ENCODE measurements around the gene PTPRJ.
"Not testable (repeated sequence)": the region's sequence is repeated elsewhere in the genome, so short reads cannot be mapped to it uniquely, and the experiment has no call there.

The PTPRJ gene

GRCh38 chr11:47946682-47947559 lies 33.4 kb upstream of the PTPRJ start:
- Histone ChIP-seq H3K27ac (ENCODE audit: low read length, poor library complexity, severe bottlenecking) (peak overlapping the region; percentile 62), H3K4me2 (ENCODE audit: low read length, poor library complexity, severe bottlenecking) (no peak overlapping the region), H3K14ac (ENCODE audit: low read length in 2 of 2) (peak overlapping the region in 1 of 2 experiments; percentile 71), H3K23ac (ENCODE audit: low read length in 2 of 2) (no peak overlapping the region), H3K18ac (ENCODE audit: low read depth in 1 of 2, low read length in 2 of 2) (peak overlapping the region; percentile 14 to 96), H2BK5ac (ENCODE audit: low read depth, low read length, poor library complexity, severe bottlenecking) (no peak overlapping the region), H3K9me3 (ENCODE audit: control insufficient read depth, low read length) (no peaks in the 10 kb centered on the region), H4K91ac (ENCODE audit: low read length) (peak overlapping the region; percentile 40), H2BK15ac (ENCODE audit: low read depth, poor library complexity, severe bottlenecking) (no peak overlapping the region), H2BK120ac (ENCODE audit: low read depth, low read length) (no peak overlapping the region), H3K79me1 (replicated peaks; ENCODE audit: low read length, poor library complexity, severe bottlenecking) (no peaks in the 10 kb centered on the region), H2BK12ac (ENCODE audit: low read length in 2 of 2) (peak overlapping the region; percentile 49 to 99), H4K8ac (ENCODE audit: low read length) (peak overlapping the region; percentile 59), H3K36me3 (ENCODE audit: control insufficient read depth in 1 of 2, insufficient read depth in 2 of 2, low read depth in 1 of 2, low read length in 2 of 2) (no peaks in the 10 kb centered on the region), H3K4me3 (ENCODE audit: insufficient read depth in 1 of 2, low read depth in 1 of 2, low read length in 2 of 2) (peak overlapping the region in 1 of 2 experiments; percentile 13), H3K4me1 (ENCODE audit: control insufficient read depth, insufficient read depth, low read depth, low read length) (peaks cover 11% of the 10 kb centered on the region), H3K9ac (ENCODE audit: low read length) (peak overlapping the region; percentile 32), H2AK5ac (ENCODE audit: low read length, severe bottlenecking) (peak overlapping the region; percentile 90), H2AFZ (ENCODE audit: low read depth, low read length) (no peak overlapping the region), H3K4ac (ENCODE audit: low read depth in 1 of 2, low read length in 2 of 2) (peak overlapping the region in 1 of 2 experiments; percentile 85), H3K27me3 (ENCODE audit: control insufficient read depth in 1 of 2, insufficient read depth in 1 of 2, low read length in 2 of 2) (no peaks in the 10 kb centered on the region)
- peak; percentile 93 for DNase-seq
- WGBS: 40% methylated on average over 10 of the region's 10 CpGs

- H3K27me3 ChIP-seq (ENCODE audit: control insufficient read depth in 1 of 2, insufficient read depth in 1 of 2, low read length in 2 of 2): no peaks in the 10 kb centered on the region
- H3K9ac ChIP-seq (ENCODE audit: low read length): no peak overlapping the region
- H2BK5ac ChIP-seq (ENCODE audit: low read depth, low read length, poor library complexity, severe bottlenecking): no peak overlapping the region
- peaks cover 11% of the 10 kb centered on the region for H3K4me1 ChIP-seq (ENCODE audit: control insufficient read depth, insufficient read depth, low read depth, low read length)
- no peaks in the 10 kb centered on the region for H3K9me3 ChIP-seq (ENCODE audit: control insufficient read depth, low read length)
- no peak overlapping the region for H3K4me2 ChIP-seq (ENCODE audit: low read length, poor library complexity, severe bottlenecking)
- no peak overlapping the region for H2BK15ac ChIP-seq (ENCODE audit: low read depth, poor library complexity, severe bottlenecking)
- H3K23ac ChIP-seq (ENCODE audit: low read length in 2 of 2): no peak overlapping the region
- H2BK12ac ChIP-seq (ENCODE audit: low read length in 2 of 2): no peak overlapping the region
- H2AFZ ChIP-seq (ENCODE audit: low read depth, low read length): no peak overlapping the region
- DNase-seq: no peak
- no peaks in the 10 kb centered on the region for H3K36me3 ChIP-seq (ENCODE audit: control insufficient read depth in 1 of 2, insufficient read depth in 2 of 2, low read depth in 1 of 2, low read length in 2 of 2)
- H3K79me1 ChIP-seq (replicated peaks; ENCODE audit: low read length, poor library complexity, severe bottlenecking): no peaks in the 10 kb centered on the region
- no peak overlapping the region for H2BK120ac ChIP-seq (ENCODE audit: low read depth, low read length)
- H3K27ac ChIP-seq (ENCODE audit: low read length, poor library complexity, severe bottlenecking): no peak overlapping the region
- no peak overlapping the region for H3K4ac ChIP-seq (ENCODE audit: low read depth in 1 of 2, low read length in 2 of 2)
- no peak overlapping the region for H4K8ac ChIP-seq (ENCODE audit: low read length)
- H3K14ac ChIP-seq (ENCODE audit: low read length in 2 of 2): no peak overlapping the region
- WGBS: 51% methylated on average over 2 of the region's 3 CpGs
- no peak overlapping the region for H4K91ac ChIP-seq (ENCODE audit: low read length)
- peak overlapping the region; percentile 97 for H2AK5ac ChIP-seq (ENCODE audit: low read length, severe bottlenecking)
- H3K18ac ChIP-seq (ENCODE audit: low read depth in 1 of 2, low read length in 2 of 2): no peak overlapping the region
- no peak overlapping the region for H3K4me3 ChIP-seq (ENCODE audit: insufficient read depth in 1 of 2, low read depth in 1 of 2, low read length in 2 of 2)
Observed at GRCh38 chr11:47948137-47948536, 32.2 kb upstream of the PTPRJ start.

GRCh38 chr11:47949001-47949675 lies 31.2 kb upstream of the PTPRJ start:
- H3K9me3 ChIP-seq (ENCODE audit: control insufficient read depth, low read length); H2BK5ac ChIP-seq (ENCODE audit: low read depth, low read length, poor library complexity, severe bottlenecking); H3K4me3 ChIP-seq (ENCODE audit: insufficient read depth in 1 of 2, low read depth in 1 of 2, low read length in 2 of 2); H3K9ac ChIP-seq (ENCODE audit: low read length); H2BK12ac ChIP-seq (ENCODE audit: low read length in 2 of 2); H3K23ac ChIP-seq (ENCODE audit: low read length in 2 of 2); H4K8ac ChIP-seq (ENCODE audit: low read length); H3K27ac ChIP-seq (ENCODE audit: low read length, poor library complexity, severe bottlenecking); DNase-seq; H3K4me2 ChIP-seq (ENCODE audit: low read length, poor library complexity, severe bottlenecking); H3K79me1 ChIP-seq (replicated peaks; ENCODE audit: low read length, poor library complexity, severe bottlenecking); H3K4ac ChIP-seq (ENCODE audit: low read depth in 1 of 2, low read length in 2 of 2); H3K14ac ChIP-seq (ENCODE audit: low read length in 2 of 2); H2BK15ac ChIP-seq (ENCODE audit: low read depth, poor library complexity, severe bottlenecking); H3K27me3 ChIP-seq (ENCODE audit: control insufficient read depth in 1 of 2, insufficient read depth in 1 of 2, low read length in 2 of 2); H4K91ac ChIP-seq (ENCODE audit: low read length); H2AFZ ChIP-seq (ENCODE audit: low read depth, low read length); H2BK120ac ChIP-seq (ENCODE audit: low read depth, low read length); H3K36me3 ChIP-seq (ENCODE audit: control insufficient read depth in 1 of 2, insufficient read depth in 2 of 2, low read depth in 1 of 2, low read length in 2 of 2); H2AK5ac ChIP-seq (ENCODE audit: low read length, severe bottlenecking): not testable (repeated sequence)
- Histone ChIP-seq H3K18ac (ENCODE audit: low read depth in 1 of 2, low read length in 2 of 2) (peak overlapping the region in 1 of 2 experiments; percentile 11), H3K4me1 (ENCODE audit: control insufficient read depth, insufficient read depth, low read depth, low read length) (peaks cover 11% of the 10 kb centered on the region)
- WGBS: 97% methylated on average over 9 of the region's 9 CpGs

GRCh38 chr11:47950396-47950795 lies 30.0 kb upstream of the PTPRJ start:
- H3K18ac ChIP-seq (ENCODE audit: low read depth in 1 of 2, low read length in 2 of 2): peak overlapping the region in 1 of 2 experiments; percentile 57
- DNase-seq: peak; percentile 35
- no peak overlapping the region for H2BK12ac ChIP-seq (ENCODE audit: low read length in 2 of 2)
- no peaks in the 10 kb centered on the region for H3K9me3 ChIP-seq (ENCODE audit: control insufficient read depth, low read length)
- no peak overlapping the region for H2AK5ac ChIP-seq (ENCODE audit: low read length, severe bottlenecking)
- no peak overlapping the region for H2BK5ac ChIP-seq (ENCODE audit: low read depth, low read length, poor library complexity, severe bottlenecking)
- H3K36me3 ChIP-seq (ENCODE audit: control insufficient read depth in 1 of 2, insufficient read depth in 2 of 2, low read depth in 1 of 2, low read length in 2 of 2): no peaks in the 10 kb centered on the region
- no peak overlapping the region for H3K9ac ChIP-seq (ENCODE audit: low read length)
- no peak overlapping the region for H4K8ac ChIP-seq (ENCODE audit: low read length)
- no peak overlapping the region for H3K14ac ChIP-seq (ENCODE audit: low read length in 2 of 2)
- H3K4me2 ChIP-seq (ENCODE audit: low read length, poor library complexity, severe bottlenecking): no peak overlapping the region
- WGBS: 80% methylated on average over 3 of the region's 5 CpGs
- H3K79me1 ChIP-seq (replicated peaks; ENCODE audit: low read length, poor library complexity, severe bottlenecking): no peaks in the 10 kb centered on the region
- no peak overlapping the region for H2BK120ac ChIP-seq (ENCODE audit: low read depth, low read length)
- peak overlapping the region in 1 of 2 experiments; percentile 47 for H3K4me3 ChIP-seq (ENCODE audit: insufficient read depth in 1 of 2, low read depth in 1 of 2, low read length in 2 of 2)
- no peak overlapping the region for H3K4ac ChIP-seq (ENCODE audit: low read depth in 1 of 2, low read length in 2 of 2)
- H4K91ac ChIP-seq (ENCODE audit: low read length): no peak overlapping the region
- no peak overlapping the region for H2AFZ ChIP-seq (ENCODE audit: low read depth, low read length)
- H3K4me1 ChIP-seq (ENCODE audit: control insufficient read depth, insufficient read depth, low read depth, low read length): peaks cover 8% of the 10 kb centered on the region
- no peak overlapping the region for H3K27ac ChIP-seq (ENCODE audit: low read length, poor library complexity, severe bottlenecking)
- no peaks in the 10 kb centered on the region for H3K27me3 ChIP-seq (ENCODE audit: control insufficient read depth in 1 of 2, insufficient read depth in 1 of 2, low read length in 2 of 2)
- no peak overlapping the region for H2BK15ac ChIP-seq (ENCODE audit: low read depth, poor library complexity, severe bottlenecking)
- no peak overlapping the region for H3K23ac ChIP-seq (ENCODE audit: low read length in 2 of 2)
